ENCODE data around the gene DMAC2L. TPM values are rescaled to one million over a fixed set of nuclear protein-coding genes. Genes with fewer than 3 reads are reported as not detected.

The DMAC2L gene, protein sequence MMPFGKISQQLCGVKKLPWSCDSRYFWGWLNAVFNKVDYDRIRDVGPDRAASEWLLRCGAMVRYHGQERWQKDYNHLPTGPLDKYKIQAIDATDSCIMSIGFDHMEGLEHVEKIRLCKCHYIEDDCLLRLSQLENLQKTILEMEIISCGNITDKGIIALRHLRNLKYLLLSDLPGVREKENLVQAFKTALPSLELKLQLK
- total RNA-seq: 8.2 and 10.8 TPM in 2 replicates

GRCh38 chr14:50311972-50312733, at the start of gene DMAC2L, which contains the start of gene L2HGDH:
DMAC2L (plus strand) TSS chr14:50312324; CDS start chr14:50321488, 9,164 bp downstream.
L2HGDH (minus strand) TSS chr14:50312229; CDS start chr14:50312150, 79 bp downstream.
- TF ChIP-seq, protein P1, sequence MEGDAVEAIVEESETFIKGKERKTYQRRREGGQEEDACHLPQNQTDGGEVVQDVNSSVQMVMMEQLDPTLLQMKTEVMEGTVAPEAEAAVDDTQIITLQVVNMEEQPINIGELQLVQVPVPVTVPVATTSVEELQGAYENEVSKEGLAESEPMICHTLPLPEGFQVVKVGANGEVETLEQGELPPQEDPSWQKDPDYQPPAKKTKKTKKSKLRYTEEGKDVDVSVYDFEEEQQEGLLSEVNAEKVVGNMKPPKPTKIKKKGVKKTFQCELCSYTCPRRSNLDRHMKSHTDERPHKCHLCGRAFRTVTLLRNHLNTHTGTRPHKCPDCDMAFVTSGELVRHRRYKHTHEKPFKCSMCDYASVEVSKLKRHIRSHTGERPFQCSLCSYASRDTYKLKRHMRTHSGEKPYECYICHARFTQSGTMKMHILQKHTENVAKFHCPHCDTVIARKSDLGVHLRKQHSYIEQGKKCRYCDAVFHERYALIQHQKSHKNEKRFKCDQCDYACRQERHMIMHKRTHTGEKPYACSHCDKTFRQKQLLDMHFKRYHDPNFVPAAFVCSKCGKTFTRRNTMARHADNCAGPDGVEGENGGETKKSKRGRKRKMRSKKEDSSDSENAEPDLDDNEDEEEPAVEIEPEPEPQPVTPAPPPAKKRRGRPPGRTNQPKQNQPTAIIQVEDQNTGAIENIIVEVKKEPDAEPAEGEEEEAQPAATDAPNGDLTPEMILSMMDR (IDR thresholded peaks at IDR 0.05; ENCODE audit: insufficient read depth, low read length, severe bottlenecking): no peak
- H3K4me3 ChIP-seq (ENCODE audit: low read depth, low read length): peak within 1 kb of the TSS; percentile 60
- peaks cover 2% of the 10 kb centered on the region for H3K36me3 ChIP-seq (ENCODE audit: control insufficient read depth, insufficient read depth, low read length)
- FAIRE-seq (no peak), DNase-seq (ENCODE audit: low read depth) (peak; percentile 74)
- H3K27me3 ChIP-seq (ENCODE audit: control insufficient read depth, insufficient read depth, low read length): no peaks in the 10 kb centered on the region

DNA sequence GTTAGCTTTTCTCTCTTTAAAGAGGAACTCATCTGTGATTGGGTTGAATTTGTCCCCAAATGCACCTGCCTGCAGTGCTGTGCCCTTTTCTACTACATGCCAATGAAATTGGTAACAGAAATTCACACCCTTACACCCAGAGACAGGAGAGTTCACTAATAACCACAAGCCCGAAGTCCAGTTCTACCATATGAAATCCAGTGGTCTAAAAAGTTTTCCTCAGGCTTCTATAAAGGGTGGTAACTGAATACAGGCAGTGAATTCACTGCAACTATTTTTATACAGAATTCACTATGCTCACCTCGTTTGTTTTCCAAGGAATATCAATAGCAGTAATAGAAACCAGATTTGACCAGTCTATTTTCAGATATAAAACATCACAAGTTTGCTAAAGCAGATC, 49.3 kb upstream of the DMAC2L start:
- TF ChIP-seq, protein P1 (IDR thresholded peaks at IDR 0.05; ENCODE audit: insufficient read depth, low read length, severe bottlenecking): no peak
- H3K4me3 ChIP-seq (ENCODE audit: low read depth, low read length): no peak overlapping the region
- no peak for FAIRE-seq
- DNase-seq (ENCODE audit: low read depth): no peak
- no peaks in the 10 kb centered on the region for H3K27me3 ChIP-seq (ENCODE audit: control insufficient read depth, insufficient read depth, low read length)
- no peaks in the 10 kb centered on the region for H3K36me3 ChIP-seq (ENCODE audit: control insufficient read depth, insufficient read depth, low read length)

GRCh38 chr14:50263321-50263720, 48.8 kb upstream of the DMAC2L start:
- Histone ChIP-seq H3K27me3 (ENCODE audit: control insufficient read depth, insufficient read depth, low read length) (no peaks in the 10 kb centered on the region), H3K4me3 (ENCODE audit: low read depth, low read length) (no peak overlapping the region), H3K36me3 (ENCODE audit: control insufficient read depth, insufficient read depth, low read length) (no peaks in the 10 kb centered on the region)
- DNase-seq (ENCODE audit: low read depth): no peak
- TF ChIP-seq, protein P1 (IDR thresholded peaks at IDR 0.05; ENCODE audit: insufficient read depth, low read length, severe bottlenecking): no peak
- no peak for FAIRE-seq

DNA sequence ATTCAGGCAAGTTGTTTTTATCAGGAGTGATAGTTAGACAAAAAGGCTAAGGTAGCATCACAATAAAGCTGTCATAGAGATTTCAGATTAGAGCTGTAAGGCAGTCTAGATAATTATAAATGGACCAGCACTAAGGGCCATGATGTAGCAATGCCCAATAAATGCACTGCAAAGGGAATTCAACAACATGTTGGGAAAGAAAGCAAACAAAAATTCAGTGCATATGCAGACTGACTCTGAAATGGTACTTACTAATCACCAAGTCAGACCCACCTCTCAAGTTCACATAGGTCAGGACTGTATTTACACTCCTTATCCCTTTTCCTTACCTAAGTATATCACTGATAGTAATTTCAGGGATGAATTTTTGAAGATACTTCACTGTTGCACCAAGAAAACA, 47.1 kb upstream of the DMAC2L start:
- H3K27me3 ChIP-seq (ENCODE audit: control insufficient read depth, insufficient read depth, low read length): no peaks in the 10 kb centered on the region
- H3K36me3 ChIP-seq (ENCODE audit: control insufficient read depth, insufficient read depth, low read length): no peaks in the 10 kb centered on the region
- no peak for DNase-seq (ENCODE audit: low read depth)
- FAIRE-seq: no peak
- H3K4me3 ChIP-seq (ENCODE audit: low read depth, low read length): no peak overlapping the region
- TF ChIP-seq, protein P1 (IDR thresholded peaks at IDR 0.05; ENCODE audit: insufficient read depth, low read length, severe bottlenecking): no peak

DNA sequence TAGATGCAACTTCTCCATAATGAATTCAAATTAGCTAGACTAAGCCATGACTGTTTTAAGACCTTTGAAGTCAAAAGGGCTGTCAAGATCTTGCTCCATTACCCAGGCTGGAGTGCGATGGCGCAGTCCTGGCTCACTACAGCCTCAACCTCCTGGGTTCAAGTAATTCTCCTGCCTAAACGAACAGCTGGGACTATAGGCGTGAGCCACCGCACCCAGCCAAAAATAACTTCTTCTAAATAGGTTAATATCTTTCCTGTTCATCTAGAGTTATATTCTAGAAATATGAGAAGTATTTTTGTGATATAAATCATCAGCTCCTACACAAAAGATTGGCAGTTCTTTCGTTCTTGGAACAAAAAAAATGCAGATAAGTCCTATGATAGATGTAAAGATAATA, 41.2 kb upstream of the DMAC2L start:
- TF ChIP-seq, protein P1 (IDR thresholded peaks at IDR 0.05; ENCODE audit: insufficient read depth, low read length, severe bottlenecking): no peak
- Histone ChIP-seq H3K4me3 (ENCODE audit: low read depth, low read length) (no peak overlapping the region), H3K36me3 (ENCODE audit: control insufficient read depth, insufficient read depth, low read length) (no peaks in the 10 kb centered on the region), H3K27me3 (ENCODE audit: control insufficient read depth, insufficient read depth, low read length) (no peaks in the 10 kb centered on the region)
- no peak for FAIRE-seq
- DNase-seq (ENCODE audit: low read depth): no peak

Data from bronchial epithelial cell (primary cell).